Ishikawa (cell line): Measurements from ENCODE around the gene CCL4.
A peak's percentile ranks its signal among the peaks of the same experiment; 100 is the strongest.

ENCODE experiments used
- CEBPB ChIP-seq: IDR thresholded peaks from 2 replicates; pipeline ENCODE4 v1.6.1; 2012
- CREB1 ChIP-seq: IDR thresholded peaks from 2 replicates; pipeline ENCODE4 v1.6.1; 2012; ENCODE audit warnings: low read depth
- EGR1 ChIP-seq: IDR thresholded peaks from 2 replicates; pipeline ENCODE4 v1.6.1; 2012
- EP300 ChIP-seq: IDR thresholded peaks from 2 replicates; pipeline ENCODE4 v1.6.1; 2012; ENCODE audit warnings: borderline replicate concordance
- FOXM1 ChIP-seq: IDR thresholded peaks from 2 replicates; pipeline ENCODE4 v1.6.1; 2012; ENCODE audit warnings: low read depth, borderline replicate concordance
- NFIC ChIP-seq: IDR thresholded peaks from 2 replicates; pipeline ENCODE4 v1.6.1; 2012
- RAD21 ChIP-seq: IDR thresholded peaks from 2 replicates; pipeline ENCODE4 v1.6.1; 2012; ENCODE audit warnings: low read depth
- TAF1 ChIP-seq: IDR thresholded peaks from 2 replicates; pipeline ENCODE4 v1.6.1; 2012; ENCODE audit warnings: low read depth, mild to moderate bottlenecking
- TCF12 ChIP-seq: IDR thresholded peaks from 2 replicates; pipeline ENCODE4 v1.6.1; 2012; ENCODE audit warnings: low read depth
- TEAD4 ChIP-seq: IDR thresholded peaks from 2 replicates; pipeline ENCODE4 v1.6.1; 2012
- YY1 ChIP-seq: IDR thresholded peaks from 2 replicates; pipeline ENCODE4 v1.6.1; 2012; ENCODE audit warnings: low read depth
- ZBTB7A ChIP-seq: IDR thresholded peaks from 2 replicates; pipeline ENCODE4 v1.6.1; 2012; ENCODE audit warnings: low read depth
- TF ChIP-seq, protein P1 (sequence below): IDR thresholded peaks from 2 replicates; pipeline ENCODE4 v1.6.1; 2012
- TF ChIP-seq, protein P2 (sequence below): IDR thresholded peaks from 2 replicates; pipeline ENCODE4 v1.6.1; 2012; ENCODE audit warnings: low read depth, mild to moderate bottlenecking
- TF ChIP-seq, protein P3 (sequence below): IDR thresholded peaks from 2 replicates; pipeline ENCODE4 v1.6.1; 2012

The CCL4 gene

DNA sequence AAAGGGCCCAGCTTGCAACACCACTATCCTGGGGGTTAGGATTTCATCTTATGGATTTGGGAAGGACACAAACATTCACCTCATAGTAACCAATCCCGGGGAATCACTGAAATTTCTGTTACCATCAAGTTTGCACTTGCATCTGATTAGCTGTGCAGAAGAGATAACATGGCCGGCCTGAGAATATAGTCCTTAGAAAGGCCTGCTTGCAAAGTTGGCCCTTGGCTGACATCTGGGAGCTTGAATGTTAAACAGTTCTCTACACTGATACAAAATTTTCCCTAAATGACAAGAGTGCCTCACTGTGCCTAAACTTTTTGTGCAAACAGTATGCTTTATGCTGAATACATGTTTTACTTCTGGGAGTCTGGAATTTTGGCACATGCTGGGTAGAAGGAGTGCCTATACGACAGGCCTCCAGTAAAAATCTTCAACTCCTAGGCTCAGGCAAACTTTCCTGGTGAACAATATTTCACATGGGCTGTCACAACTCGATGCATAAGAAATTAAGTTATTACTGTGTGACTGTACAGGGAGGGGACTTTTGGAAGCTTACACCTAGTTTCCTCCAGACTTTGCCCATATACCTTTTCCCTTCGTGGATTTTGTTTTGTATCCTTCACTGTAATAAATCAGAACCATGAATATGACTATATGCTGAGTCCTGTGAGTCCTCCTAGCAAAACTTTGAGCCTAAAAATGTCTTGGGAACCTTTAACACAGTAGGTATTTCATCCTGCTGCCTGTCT, 41.5 kb downstream of the CCL4 start:
- no peak for TF ChIP-seq TCF12

DNA sequence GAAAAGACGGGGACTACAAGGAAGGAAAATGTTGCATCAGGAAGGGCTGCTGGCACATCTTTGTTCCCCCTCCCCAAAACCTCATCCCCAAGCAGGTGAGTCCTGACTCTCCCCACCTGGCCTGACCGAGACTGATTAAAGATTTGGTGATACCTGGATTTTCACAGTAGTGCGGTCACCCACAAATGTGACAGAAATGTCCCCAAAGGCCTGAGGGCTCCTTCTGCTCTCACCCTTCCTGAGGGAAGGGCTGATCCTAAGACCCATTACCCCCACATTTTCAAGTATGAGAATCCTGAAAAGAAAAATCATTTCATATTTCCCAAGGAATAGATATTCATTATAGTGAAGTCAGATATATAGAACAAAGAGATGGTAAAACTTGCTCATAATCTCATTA, 44.0 kb downstream of the CCL4 start:
- TF ChIP-seq ZBTB7A (no peak), TAF1 (no peak), YY1 (no peak)

DNA sequence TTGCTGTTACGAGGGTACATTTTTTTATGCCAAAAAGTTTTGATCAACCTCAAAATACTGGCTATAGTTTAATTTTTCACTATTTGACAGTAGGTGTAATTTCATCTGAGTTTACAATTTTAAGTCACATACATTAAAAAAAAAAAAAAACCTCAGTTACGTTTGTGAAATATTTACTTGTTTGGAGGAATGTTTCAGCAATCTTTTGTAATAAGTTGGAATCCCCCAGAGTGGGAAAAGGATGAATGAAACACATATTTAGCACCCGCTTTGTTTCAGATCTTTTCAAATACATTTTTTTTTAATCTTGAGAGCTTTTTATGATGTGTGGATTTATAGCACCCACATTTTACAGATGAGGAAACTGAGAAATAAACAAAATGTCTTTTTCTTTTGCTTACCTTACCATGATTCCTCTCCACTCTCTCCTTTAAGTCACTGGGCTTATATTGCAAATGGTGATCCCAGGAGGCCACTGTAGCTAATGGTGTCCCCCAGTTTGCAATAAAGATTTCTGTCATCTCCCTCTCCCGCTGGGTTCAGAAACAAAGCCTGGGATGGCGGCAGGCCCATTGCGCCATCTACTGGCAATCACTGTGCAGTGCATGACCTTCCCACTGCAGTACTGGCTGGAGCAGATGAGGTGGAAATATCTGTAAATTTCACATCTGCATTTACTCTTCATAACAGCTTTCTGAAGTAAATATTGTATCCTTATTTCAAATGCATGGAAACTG, 45.1 kb downstream of the CCL4 start:
- peak; percentile 94 for TF ChIP-seq RAD21
- TF ChIP-seq TEAD4: no peak
- no peak for TF ChIP-seq NFIC
- no peak for TF ChIP-seq TCF12
- TF ChIP-seq, protein P1, sequence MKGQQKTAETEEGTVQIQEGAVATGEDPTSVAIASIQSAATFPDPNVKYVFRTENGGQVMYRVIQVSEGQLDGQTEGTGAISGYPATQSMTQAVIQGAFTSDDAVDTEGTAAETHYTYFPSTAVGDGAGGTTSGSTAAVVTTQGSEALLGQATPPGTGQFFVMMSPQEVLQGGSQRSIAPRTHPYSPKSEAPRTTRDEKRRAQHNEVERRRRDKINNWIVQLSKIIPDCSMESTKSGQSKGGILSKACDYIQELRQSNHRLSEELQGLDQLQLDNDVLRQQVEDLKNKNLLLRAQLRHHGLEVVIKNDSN: no peak
- TF ChIP-seq YY1: peak; percentile 74; the same call in 1 of the 2 replicates
- TF ChIP-seq ZBTB7A: no peak

DNA sequence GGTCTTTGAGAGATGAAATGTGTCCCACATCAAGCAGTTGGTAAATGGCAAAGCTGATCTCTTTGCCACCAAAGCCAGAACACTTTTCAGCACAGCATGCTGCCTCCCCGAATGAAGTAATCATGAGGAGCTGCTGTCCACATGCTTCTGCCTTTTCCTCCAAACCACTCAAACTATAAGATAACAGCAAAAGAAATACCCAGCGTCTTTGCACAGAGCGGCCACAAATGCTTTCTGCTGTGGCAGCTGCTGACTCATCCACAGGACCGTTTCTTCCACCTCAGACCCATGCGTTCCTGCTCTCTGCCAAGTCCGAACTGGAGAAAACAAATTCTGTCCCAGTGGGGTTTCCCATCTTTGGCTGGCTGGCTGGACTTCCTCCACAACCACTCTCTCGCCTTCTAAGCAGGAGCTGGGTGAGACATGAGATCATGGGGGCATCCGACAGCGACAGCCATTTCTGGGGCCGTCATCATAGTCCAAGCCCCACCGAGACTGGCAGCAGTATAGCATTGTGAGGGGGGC, 45.7 kb downstream of the CCL4 start:
- TF ChIP-seq CREB1 (no peak), CEBPB (no peak), YY1 (no peak), EP300 (no peak), TCF12 (no peak), EGR1 (no peak), NFIC (no peak), FOXM1 (no peak), TEAD4 (no peak), ZBTB7A (no peak), TAF1 (no peak), RAD21 (no peak)
- TF ChIP-seq, protein P1: no peak
- TF ChIP-seq, protein P2, sequence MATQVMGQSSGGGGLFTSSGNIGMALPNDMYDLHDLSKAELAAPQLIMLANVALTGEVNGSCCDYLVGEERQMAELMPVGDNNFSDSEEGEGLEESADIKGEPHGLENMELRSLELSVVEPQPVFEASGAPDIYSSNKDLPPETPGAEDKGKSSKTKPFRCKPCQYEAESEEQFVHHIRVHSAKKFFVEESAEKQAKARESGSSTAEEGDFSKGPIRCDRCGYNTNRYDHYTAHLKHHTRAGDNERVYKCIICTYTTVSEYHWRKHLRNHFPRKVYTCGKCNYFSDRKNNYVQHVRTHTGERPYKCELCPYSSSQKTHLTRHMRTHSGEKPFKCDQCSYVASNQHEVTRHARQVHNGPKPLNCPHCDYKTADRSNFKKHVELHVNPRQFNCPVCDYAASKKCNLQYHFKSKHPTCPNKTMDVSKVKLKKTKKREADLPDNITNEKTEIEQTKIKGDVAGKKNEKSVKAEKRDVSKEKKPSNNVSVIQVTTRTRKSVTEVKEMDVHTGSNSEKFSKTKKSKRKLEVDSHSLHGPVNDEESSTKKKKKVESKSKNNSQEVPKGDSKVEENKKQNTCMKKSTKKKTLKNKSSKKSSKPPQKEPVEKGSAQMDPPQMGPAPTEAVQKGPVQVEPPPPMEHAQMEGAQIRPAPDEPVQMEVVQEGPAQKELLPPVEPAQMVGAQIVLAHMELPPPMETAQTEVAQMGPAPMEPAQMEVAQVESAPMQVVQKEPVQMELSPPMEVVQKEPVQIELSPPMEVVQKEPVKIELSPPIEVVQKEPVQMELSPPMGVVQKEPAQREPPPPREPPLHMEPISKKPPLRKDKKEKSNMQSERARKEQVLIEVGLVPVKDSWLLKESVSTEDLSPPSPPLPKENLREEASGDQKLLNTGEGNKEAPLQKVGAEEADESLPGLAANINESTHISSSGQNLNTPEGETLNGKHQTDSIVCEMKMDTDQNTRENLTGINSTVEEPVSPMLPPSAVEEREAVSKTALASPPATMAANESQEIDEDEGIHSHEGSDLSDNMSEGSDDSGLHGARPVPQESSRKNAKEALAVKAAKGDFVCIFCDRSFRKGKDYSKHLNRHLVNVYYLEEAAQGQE: no peak
- TF ChIP-seq, protein P3, sequence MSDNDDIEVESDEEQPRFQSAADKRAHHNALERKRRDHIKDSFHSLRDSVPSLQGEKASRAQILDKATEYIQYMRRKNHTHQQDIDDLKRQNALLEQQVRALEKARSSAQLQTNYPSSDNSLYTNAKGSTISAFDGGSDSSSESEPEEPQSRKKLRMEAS: no peak

DNA sequence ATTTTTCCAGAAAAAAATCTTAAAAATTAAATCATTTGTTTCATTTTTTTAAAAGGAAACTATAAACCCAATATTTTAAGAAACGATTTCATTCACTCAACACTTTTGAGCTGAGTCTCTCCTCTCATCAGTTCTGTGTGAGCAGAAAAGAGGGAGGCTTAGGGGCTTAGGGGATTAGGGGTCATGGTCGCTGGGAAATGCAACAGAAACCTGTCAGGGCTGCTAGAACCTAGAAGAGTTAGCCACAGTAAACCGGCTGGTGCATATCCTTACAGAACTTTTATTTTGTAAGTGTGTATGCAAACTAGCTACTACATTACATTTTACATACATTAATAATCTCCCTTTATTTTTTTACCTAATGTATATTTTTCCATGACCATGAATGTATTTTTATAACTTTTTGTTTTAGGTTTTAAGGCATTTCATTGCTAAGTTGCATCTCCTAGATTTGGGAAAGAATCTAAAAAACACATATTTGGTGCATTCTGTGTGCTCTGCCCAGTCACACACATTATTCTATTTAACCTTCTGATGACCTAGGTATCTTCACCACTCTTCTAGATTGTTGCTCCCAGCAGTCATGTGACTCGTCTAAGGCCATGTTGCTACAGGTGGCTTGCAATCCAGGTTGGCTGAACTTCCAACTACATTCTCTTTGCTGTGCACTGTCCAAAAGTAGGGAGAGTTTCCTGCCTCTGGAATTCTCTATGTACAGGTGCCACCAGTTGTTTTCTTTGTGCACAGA, 48.4 kb downstream of the CCL4 start:
- no peak for TF ChIP-seq RAD21

DNA sequence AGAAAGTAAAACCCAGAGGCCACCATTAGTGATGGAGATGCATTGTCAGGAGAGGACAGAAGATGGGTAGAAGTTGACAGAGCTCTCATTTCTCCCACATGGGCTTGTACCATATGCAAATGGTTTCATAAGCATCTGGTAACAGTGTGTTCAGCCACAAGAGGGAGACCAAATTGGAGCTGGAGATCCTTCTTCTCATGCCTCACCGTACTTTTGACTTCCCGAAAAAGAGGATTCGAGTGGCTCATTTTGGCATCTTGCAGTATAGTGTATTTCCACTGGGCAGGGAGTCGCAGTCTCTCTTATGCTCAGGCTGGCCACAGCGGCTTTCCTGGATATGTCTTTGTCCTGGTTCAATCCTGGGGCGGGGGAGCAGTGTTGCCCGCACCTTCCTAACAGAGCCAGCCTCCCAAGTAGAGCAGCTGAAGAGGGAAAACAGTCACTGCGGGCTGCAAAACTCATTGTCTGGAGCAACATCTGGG, 49.1 kb downstream of the CCL4 start:
- TF ChIP-seq, protein P3: no peak

DNA sequence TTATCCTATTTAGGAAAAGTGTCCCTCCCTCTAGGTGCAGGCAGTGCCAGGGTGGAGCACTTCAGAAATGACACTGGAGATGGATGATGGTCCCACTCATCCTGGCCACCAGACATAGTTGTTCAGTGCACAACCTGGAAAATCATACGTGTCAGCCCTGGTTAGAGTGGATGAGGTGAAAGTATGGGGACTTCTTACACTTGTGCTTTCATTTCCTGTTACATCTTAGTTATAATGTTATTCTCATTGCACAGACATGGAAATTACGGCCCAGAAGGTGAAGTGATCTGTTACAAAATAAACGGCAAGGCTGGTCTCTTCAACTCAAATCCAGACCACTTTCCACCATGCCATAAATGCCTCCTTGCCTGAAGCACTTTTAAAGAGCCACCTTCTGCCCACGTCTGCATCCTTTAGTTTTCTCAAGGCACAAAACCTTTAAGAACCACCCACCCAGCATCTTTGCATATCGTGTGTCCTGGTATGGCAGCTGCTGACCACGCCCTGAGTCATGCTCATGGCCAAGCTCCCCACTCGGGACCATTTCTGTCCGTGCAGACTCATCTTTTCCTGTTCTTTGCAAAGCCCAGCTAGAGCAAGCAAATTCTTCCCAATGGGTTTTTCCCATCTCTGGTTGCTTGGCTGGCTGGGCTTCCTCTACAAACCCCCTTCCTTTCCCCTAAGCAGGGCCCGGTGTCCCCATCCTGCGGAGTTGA, 50.4 kb downstream of the CCL4 start:
- no peak for TF ChIP-seq EGR1
- TF ChIP-seq YY1: no peak
- no peak for TF ChIP-seq CEBPB
- TF ChIP-seq TCF12: no peak
- TF ChIP-seq, protein P1: no peak
- no peak for TF ChIP-seq ZBTB7A
- no peak for TF ChIP-seq NFIC
- TF ChIP-seq, protein P3: no peak
- TF ChIP-seq, protein P2: no peak
- no peak for TF ChIP-seq TEAD4
- TF ChIP-seq RAD21: no peak
- TF ChIP-seq FOXM1: no peak
- no peak for TF ChIP-seq EP300
- TF ChIP-seq TAF1: no peak
